HepG2 (cell line): ENCODE measurements around the gene PYCR2. TPM values are rescaled to one million over a fixed set of nuclear protein-coding genes. Genes with fewer than 3 reads are reported as not detected.

ENCODE experiments used
- CEBPB ChIP-seq: IDR thresholded peaks from 2 replicates; pipeline ENCODE4 v1.6.1; 2011; ENCODE audit warnings: low read depth, low read length, improper control_type of control experiment, borderline replicate concordance
- CEBPG ChIP-seq: IDR thresholded peaks from 2 replicates; pipeline ENCODE4 v1.6.1; 2016
- DZIP1 ChIP-seq: sonication (generic); formaldehyde crosslinking; IDR thresholded peaks from 2 replicates; pipeline ENCODE4 v1.5.0; 2020; ENCODE audit warnings: mild to moderate bottlenecking, missing genetic modification reagents
- ELF3 ChIP-seq: IDR thresholded peaks from 2 replicates; pipeline ENCODE4 v1.6.1; 2016; ENCODE audit warnings: missing genetic modification reagents, missing compliant biosample characterization
- HOXA5 ChIP-seq: sonication (generic); formaldehyde crosslinking; IDR thresholded peaks from 2 replicates; pipeline ENCODE4 v1.4.0; 2020; ENCODE audit warnings: missing genetic modification reagents
- ISL2 ChIP-seq: sonication (generic); formaldehyde crosslinking; IDR thresholded peaks from 2 replicates; pipeline ENCODE4 v1.5.0; 2020; ENCODE audit warnings: missing genetic modification reagents
- KAT7 ChIP-seq: IDR thresholded peaks from 2 replicates; pipeline ENCODE4 v1.6.1; 2018; ENCODE audit warnings: borderline replicate concordance, missing compliant biosample characterization
- KLF16 ChIP-seq, 2 experiments: sonication (generic) in 1 of 2; formaldehyde crosslinking in 1 of 2; IDR thresholded peaks; 2 replicates each; pipeline versions ENCODE4 v1.6.1 to v1.8.0; 2016 to 2023; ENCODE audit warnings: missing genetic modification reagents in 2 of 2, missing compliant biosample characterization in 1 of 2
- MAF1 ChIP-seq: sonication (generic); formaldehyde crosslinking; IDR thresholded peaks from 2 replicates; pipeline ENCODE4 v1.5.0; 2020; ENCODE audit warnings: missing genetic modification reagents, borderline replicate concordance
- MEF2D ChIP-seq: sonication (generic); formaldehyde crosslinking; IDR thresholded peaks from 2 replicates; pipeline ENCODE4 v1.5.1; 2020; ENCODE audit warnings: mild to moderate bottlenecking, missing genetic modification reagents
- MXD4 ChIP-seq: IDR thresholded peaks from 2 replicates; pipeline ENCODE4 v1.6.1; 2016; ENCODE audit warnings: mild to moderate bottlenecking, missing biosample characterization, missing genetic modification reagents
- NFKBIZ ChIP-seq: IDR thresholded peaks from 2 replicates; pipeline ENCODE4 v1.6.1; 2018; ENCODE audit warnings: missing genetic modification reagents, missing compliant biosample characterization
- RAD21 ChIP-seq: fragments of 450-650 bp; formaldehyde crosslinking; IDR thresholded peaks from 2 replicates; pipeline ENCODE4 v1.5.0; 2020; ENCODE audit warnings: mild to moderate bottlenecking
- RBAK ChIP-seq: sonication (generic); formaldehyde crosslinking; IDR thresholded peaks from 2 replicates; pipeline ENCODE4 v1.5.1; 2020; ENCODE audit warnings: mild to moderate bottlenecking, missing genetic modification reagents
- RFXAP ChIP-seq: sonication (generic); formaldehyde crosslinking; IDR thresholded peaks from 2 replicates; pipeline ENCODE4 v1.4.0; 2020; ENCODE audit warnings: missing genetic modification reagents, borderline replicate concordance
- SMAD9 ChIP-seq: sonication (generic); formaldehyde crosslinking; IDR thresholded peaks from 2 replicates; pipeline ENCODE4 v1.5.1; 2020; ENCODE audit warnings: mild to moderate bottlenecking, missing genetic modification reagents
- ZNF10 ChIP-seq: sonication (generic); formaldehyde crosslinking; IDR thresholded peaks from 2 replicates; pipeline ENCODE4 v1.4.0; 2020; ENCODE audit warnings: mild to moderate bottlenecking, low read depth, missing genetic modification reagents, borderline replicate concordance
- ZNF143 ChIP-seq: sonication (generic); formaldehyde crosslinking; IDR thresholded peaks from 2 replicates; pipeline ENCODE4 v1.4.0; 2020; ENCODE audit warnings: missing genetic modification reagents
- ZNF274 ChIP-seq: sonication (generic); formaldehyde crosslinking; IDR thresholded peaks from 2 replicates; pipeline ENCODE4 v1.5.1; 2020; ENCODE audit warnings: mild to moderate bottlenecking, missing genetic modification reagents
- ZNF326 ChIP-seq: sonication (generic); formaldehyde crosslinking; IDR thresholded peaks from 2 replicates; pipeline ENCODE4 v1.4.0; 2020; ENCODE audit warnings: missing genetic modification reagents, borderline replicate concordance
- ZNF484 ChIP-seq: sonication (generic); formaldehyde crosslinking; IDR thresholded peaks from 2 replicates; pipeline ENCODE4 v1.5.1; 2020; ENCODE audit warnings: mild to moderate bottlenecking, low read depth, missing genetic modification reagents, borderline replicate concordance
- ZNF572 ChIP-seq: sonication (generic); formaldehyde crosslinking; IDR thresholded peaks from 2 replicates; pipeline ENCODE4 v1.5.1; 2020; ENCODE audit warnings: mild to moderate bottlenecking, missing genetic modification reagents
- ZNF589 ChIP-seq: sonication (generic); formaldehyde crosslinking; conservative IDR thresholded peaks from 2 replicates; pipeline ENCODE4 v1.8.0; 2022; ENCODE audit warnings: mild to moderate bottlenecking, moderate library complexity, missing genetic modification reagents
- ZNF773 ChIP-seq: sonication (generic); formaldehyde crosslinking; IDR thresholded peaks from 2 replicates; pipeline ENCODE4 v1.4.0; 2020; ENCODE audit warnings: missing genetic modification reagents, borderline replicate concordance
- ZNF777 ChIP-seq: sonication (generic); formaldehyde crosslinking; IDR thresholded peaks from 2 replicates; pipeline ENCODE4 v1.4.0; 2020; ENCODE audit warnings: missing genetic modification reagents
- ZSCAN12 ChIP-seq: sonication (generic); formaldehyde crosslinking; IDR thresholded peaks from 2 replicates; pipeline ENCODE4 v1.9.0; 2021; ENCODE audit warnings: mild to moderate bottlenecking, missing genetic modification reagents
- ZZZ3 ChIP-seq: sonication (generic); formaldehyde crosslinking; IDR thresholded peaks from 2 replicates; pipeline ENCODE4 v1.4.0; 2020; ENCODE audit warnings: missing genetic modification reagents, mild to moderate bottlenecking, borderline replicate concordance
- polyA plus RNA-seq, 8 experiments: library from polyadenylated mRNA; depleted of rRNA in 3 of 8; stranded (reverse) in 7 of 8; unstranded in 1 of 8; fragments of >200 nt; fragmentation: Illumina TruSeq in 4 of 8; extraction: Trizol in 4 of 8; gene quantifications; 2 replicates each; pipeline versions ENCODE4 v1.2.1 to v1.2.3, GENCODE V29; 2011 to 2016; ENCODE audit warnings: low read depth in 4 of 8, missing spikeins in 1 of 8, mixed read lengths in 1 of 8; ENCODE audit not compliant: insufficient read depth in 1 of 8
- total RNA-seq, 5 experiments: library from RNA; depleted of rRNA; stranded (reverse); fragments of >200 nt; fragmentation: Illumina TruSeq; extraction: Trizol; gene quantifications; 2 replicates each; pipeline ENCODE4 v1.2.3, GENCODE V29; 2016; ENCODE audit warnings: low read depth in 1 of 5
- TF ChIP-seq, protein P1 (sequence below): sonication (generic); formaldehyde crosslinking; IDR thresholded peaks from 2 replicates; pipeline ENCODE4 v1.4.0; 2020; ENCODE audit warnings: missing genetic modification reagents

Gene PYCR2
- total and polyA plus RNA-seq, 2 of the 13 experiments (the other 11 are each of a cell fraction or from before 2014, with no cell fraction given): 47.2 to 47.8 TPM

- TF ChIP-seq KAT7 (CRISPR knock-in tag) (peak; percentile 92; the same call in 1 of the 2 replicates), MEF2D (CRISPR knock-in tag) (no peak), ZNF274 (CRISPR knock-in tag) (peak; percentile 89), RFXAP (CRISPR knock-in tag) (no peak), ZNF777 (CRISPR knock-in tag) (no peak; the same call in none of the 2 replicates), MAF1 (CRISPR knock-in tag) (peak; percentile 81; the same call in 1 of the 2 replicates), ZNF143 (CRISPR knock-in tag) (no peak), CEBPB (peak; percentile 88; the same call in 1 of the 2 replicates), RBAK (no peak), ZNF484 (CRISPR knock-in tag) (0 out of 2 replicates have a peak, but pooled peaks have one; percentile 54), HOXA5 (peak; percentile 34; the same call in 1 of the 2 replicates), NFKBIZ (CRISPR knock-in tag) (0 out of 2 replicates have a peak, but pooled peaks have one; percentile 36), KLF16 (CRISPR knock-in tag; IDR thresholded peaks at IDR 0.05) (peak; percentile 58 to 83; a peak in 3 of 4 replicates), ZNF10 (no peak), DZIP1 (no peak), ZNF326 (no peak), ZNF589 (CRISPR knock-in tag) (no peak; the same call in 1 of the 2 replicates), ZZZ3 (no peak), ELF3 (CRISPR knock-in tag) (0 out of 2 replicates have a peak, but pooled peaks have one; percentile 43), CEBPG (CRISPR knock-in tag) (peak; percentile 85), SMAD9 (CRISPR knock-in tag) (no peak), MXD4 (CRISPR knock-in tag) (peak; percentile 92), ZSCAN12 (CRISPR knock-in tag) (no peak), RAD21 (CRISPR knock-in tag) (no peak), ZNF773 (CRISPR knock-in tag) (no peak), ISL2 (CRISPR knock-in tag) (no peak), ZNF572 (CRISPR knock-in tag) (peak; percentile 86; the same call in 1 of the 2 replicates)
- TF ChIP-seq, protein P1, sequence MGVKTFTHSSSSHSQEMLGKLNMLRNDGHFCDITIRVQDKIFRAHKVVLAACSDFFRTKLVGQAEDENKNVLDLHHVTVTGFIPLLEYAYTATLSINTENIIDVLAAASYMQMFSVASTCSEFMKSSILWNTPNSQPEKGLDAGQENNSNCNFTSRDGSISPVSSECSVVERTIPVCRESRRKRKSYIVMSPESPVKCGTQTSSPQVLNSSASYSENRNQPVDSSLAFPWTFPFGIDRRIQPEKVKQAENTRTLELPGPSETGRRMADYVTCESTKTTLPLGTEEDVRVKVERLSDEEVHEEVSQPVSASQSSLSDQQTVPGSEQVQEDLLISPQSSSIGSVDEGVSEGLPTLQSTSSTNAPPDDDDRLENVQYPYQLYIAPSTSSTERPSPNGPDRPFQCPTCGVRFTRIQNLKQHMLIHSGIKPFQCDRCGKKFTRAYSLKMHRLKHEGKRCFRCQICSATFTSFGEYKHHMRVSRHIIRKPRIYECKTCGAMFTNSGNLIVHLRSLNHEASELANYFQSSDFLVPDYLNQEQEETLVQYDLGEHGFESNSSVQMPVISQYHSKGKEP (CRISPR knock-in tag): no peak
Measured at GRCh38 chr1:225923692-225924555, at the start of gene PYCR2 (continued).
